K562 (cell line): ENCODE measurements around the gene PRXL2A. TPM values are rescaled to one million over a fixed set of nuclear protein-coding genes. Genes with fewer than 3 reads are reported as not detected.

ENCODE experiments used
- ATF1 ChIP-seq, 2 experiments: fragments of 450-650 bp in 1 of 2; IDR thresholded peaks; 2 replicates each; pipeline ENCODE4 v1.6.1; 2016; ENCODE audit warnings: missing compliant biosample characterization in 1 of 2, missing genetic modification characterization in 1 of 2
- ATF7 ChIP-seq: fragments of 450-650 bp; IDR thresholded peaks from 2 replicates; pipeline ENCODE4 v1.7.1; 2014; ENCODE audit warnings: mild to moderate bottlenecking, moderate library complexity
- BRD4 ChIP-seq: fragments of 200-600 bp; sonication (generic); IDR thresholded peaks from 2 replicates; pipeline ENCODE4 v1.6.1; 2017; ENCODE audit warnings: inconsistent platforms
- CREM ChIP-seq: IDR thresholded peaks from 2 replicates; pipeline ENCODE4 v1.6.1; 2014; ENCODE audit warnings: antibody characterized with exemption, low read depth
- EZH2 ChIP-seq: IDR thresholded peaks from 2 replicates; pipeline ENCODE4 v1.6.1; 2012; ENCODE audit warnings: low read depth, mild to moderate bottlenecking, inconsistent platforms, low read length, borderline replicate concordance
- KAT2B ChIP-seq: IDR thresholded peaks from one replicate; pipeline ENCODE4 v1.6.1; 2012; ENCODE audit warnings: low read depth, mild to moderate bottlenecking, control low read depth, inconsistent platforms, low read length, moderate library complexity
- KLF16 ChIP-seq: IDR thresholded peaks from 2 replicates; pipeline ENCODE4 v1.6.1; 2016; ENCODE audit warnings: antibody characterized with exemption
- MYC ChIP-seq, 2 experiments: fragments of 250-450 bp in 1 of 2; sonication (Bioruptor Pico) in 1 of 2; IDR thresholded peaks; 2 replicates each; pipeline versions ENCODE4 v1.5.1 to v1.6.1; 2012 to 2021; ENCODE audit warnings: low read depth in 2 of 2, borderline replicate concordance in 1 of 2, improper control_type of control experiment in 1 of 2, low read length in 1 of 2, mild to moderate bottlenecking in 1 of 2, moderate library complexity in 1 of 2
- OTX1 ChIP-seq: fragments of 450-650 bp; formaldehyde crosslinking; IDR thresholded peaks from 2 replicates; pipeline ENCODE4 v1.4.0; 2022; ENCODE audit warnings: mild to moderate bottlenecking
- PML ChIP-seq: IDR thresholded peaks from 2 replicates; pipeline ENCODE4 v1.6.1; 2012; ENCODE audit warnings: low read length, inconsistent platforms
- POLR2AphosphoS5 ChIP-seq: IDR thresholded peaks from 2 replicates; pipeline ENCODE4 v1.6.1; 2011; ENCODE audit warnings: mild to moderate bottlenecking, low read depth, low read length, moderate library complexity; ENCODE audit not compliant: control insufficient read depth, insufficient read depth
- SAP30 ChIP-seq: fragments of 200-600 bp; sonication (generic); IDR thresholded peaks from 2 replicates; pipeline ENCODE4 v1.6.1; 2012; ENCODE audit warnings: borderline replicate concordance, low read depth, mild to moderate bottlenecking, moderate library complexity, low read length, control low read depth, inconsistent platforms; ENCODE audit not compliant: insufficient read depth, poor library complexity, severe bottlenecking
- SMAD4 ChIP-seq: fragments of 250-450 bp; sonication (Bioruptor Pico); conservative IDR thresholded peaks from 2 replicates; pipeline ENCODE4 v1.8.0; 2021; ENCODE audit warnings: inconsistent platforms, mild to moderate bottlenecking, moderate library complexity
- SRSF3 ChIP-seq: fragments of 200-400 bp; formaldehyde crosslinking; IDR thresholded peaks from 2 replicates; pipeline ENCODE4 v1.6.1; 2016; ENCODE audit warnings: mild to moderate bottlenecking, low read length, moderate library complexity; ENCODE audit not compliant: insufficient read depth
- TGIF2 ChIP-seq: sonication (generic); formaldehyde crosslinking; IDR thresholded peaks from 2 replicates; pipeline ENCODE4 v1.8.1; 2022; ENCODE audit warnings: mild to moderate bottlenecking, missing genetic modification reagents, moderate library complexity
- ZNF583 ChIP-seq: fragments of 250-450 bp; sonication (Bioruptor Pico); IDR thresholded peaks from 2 replicates; pipeline ENCODE4 v1.4.0; 2020
- ZNF830 ChIP-seq: fragments of 250-450 bp; sonication (Bioruptor Pico); IDR thresholded peaks from 2 replicates; pipeline ENCODE4 v1.5.0; 2021; ENCODE audit warnings: mild to moderate bottlenecking
- polyA plus RNA-seq, 8 experiments: library from polyadenylated mRNA; depleted of rRNA in 4 of 8; stranded (reverse) in 5 of 8; unstranded in 3 of 8; fragments of >200 nt; fragmentation: Nextera tagmentation in 2 of 8; fragmentation: Illumina TruSeq in 1 of 8; extraction: Ambion mirVana in 2 of 8; extraction: Trizol in 1 of 8; gene quantifications; 2 replicates each; pipeline versions ENCODE4 v1.2.1 to v1.2.3, GENCODE V29; 2011 to 2014; ENCODE audit warnings: inconsistent platforms in 1 of 8, missing spikeins in 1 of 8
- total RNA-seq, 7 experiments: library from RNA; depleted of rRNA in 6 of 7; stranded (reverse); fragments of >200 nt in 6 of 7; fragmentation: Illumina TruSeq in 2 of 7; extraction: Trizol in 2 of 7; gene quantifications; 2 replicates each; pipeline versions ENCODE4 v1.2.1 to v1.2.3, GENCODE V29; 2011 to 2021; ENCODE audit warnings: low replicate concordance in 1 of 7
- TF ChIP-seq, protein P1 (sequence below): fragments of 200-400 bp; formaldehyde crosslinking; IDR thresholded peaks from 2 replicates; pipeline ENCODE4 v1.6.1; 2017; ENCODE audit warnings: mild to moderate bottlenecking, low read depth, low read length, moderate library complexity
- TF ChIP-seq, protein P2 (sequence below): IDR thresholded peaks from 2 replicates; pipeline ENCODE4 v1.6.1; 2011; ENCODE audit not compliant: insufficient read length; ENCODE audit errors: extremely low read depth
- TF ChIP-seq, protein P3 (sequence below), 2 experiments: fragments of 250-450 bp in 1 of 2; fragments of 450-650 bp in 1 of 2; sonication (Bioruptor Pico) in 1 of 2; IDR thresholded peaks; 2 replicates each; pipeline versions ENCODE4 v1.6.1 to v1.8.0; 2016 to 2021; ENCODE audit warnings: mild to moderate bottlenecking in 2 of 2, moderate library complexity in 2 of 2, missing compliant biosample characterization in 1 of 2, missing genetic modification characterization in 1 of 2
- TF ChIP-seq, protein P4 (sequence below): IDR thresholded peaks from 3 replicates; pipeline ENCODE4 v1.6.1; 2011; ENCODE audit warnings: borderline replicate concordance, mild to moderate bottlenecking, moderate library complexity; ENCODE audit not compliant: insufficient read length; ENCODE audit errors: extremely low read depth

Gene PRXL2A
- total and polyA plus RNA-seq, 9 of the 15 experiments (the other 6 are each of a cell fraction or from before 2014, with no cell fraction given), result 0.14 to 1.2 (median 0.75) TPM

DNA sequence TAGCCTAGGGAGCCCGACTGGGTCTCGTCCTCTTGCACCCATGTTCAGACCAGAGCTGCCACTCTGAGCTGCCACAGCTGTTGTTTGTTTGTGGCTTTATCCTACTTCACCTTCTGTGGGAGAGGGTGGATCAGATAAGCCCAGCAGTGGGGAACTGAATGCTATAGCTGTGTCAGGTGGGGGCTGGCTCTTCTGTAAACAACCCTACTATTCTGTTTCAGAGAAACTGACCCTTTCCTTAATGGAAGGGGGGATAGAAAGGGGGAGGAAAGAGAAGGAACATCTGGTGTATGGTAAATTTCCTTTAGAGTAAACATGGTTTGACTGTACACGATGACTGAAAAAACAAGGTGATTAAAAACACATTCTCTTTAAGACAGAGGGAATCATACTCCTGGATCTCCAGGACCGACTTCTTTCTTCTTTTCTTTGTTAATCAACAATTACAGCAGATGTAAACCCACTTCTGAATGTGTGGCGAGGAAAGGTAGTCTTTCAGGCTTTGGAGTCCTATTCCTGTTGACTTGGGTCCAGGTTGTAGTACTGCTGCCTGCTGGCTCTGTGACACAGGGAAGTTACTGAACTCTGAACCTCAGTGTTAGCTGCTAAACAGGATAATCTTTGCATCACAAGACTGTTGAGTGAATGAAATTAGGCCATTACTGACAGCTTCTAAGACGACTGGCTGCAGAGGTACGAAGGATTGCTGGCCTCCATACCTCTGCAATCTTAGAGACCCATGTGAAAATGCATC is 6.0 kb downstream of the PRXL2A start (continued):
- TF ChIP-seq, protein P1, sequence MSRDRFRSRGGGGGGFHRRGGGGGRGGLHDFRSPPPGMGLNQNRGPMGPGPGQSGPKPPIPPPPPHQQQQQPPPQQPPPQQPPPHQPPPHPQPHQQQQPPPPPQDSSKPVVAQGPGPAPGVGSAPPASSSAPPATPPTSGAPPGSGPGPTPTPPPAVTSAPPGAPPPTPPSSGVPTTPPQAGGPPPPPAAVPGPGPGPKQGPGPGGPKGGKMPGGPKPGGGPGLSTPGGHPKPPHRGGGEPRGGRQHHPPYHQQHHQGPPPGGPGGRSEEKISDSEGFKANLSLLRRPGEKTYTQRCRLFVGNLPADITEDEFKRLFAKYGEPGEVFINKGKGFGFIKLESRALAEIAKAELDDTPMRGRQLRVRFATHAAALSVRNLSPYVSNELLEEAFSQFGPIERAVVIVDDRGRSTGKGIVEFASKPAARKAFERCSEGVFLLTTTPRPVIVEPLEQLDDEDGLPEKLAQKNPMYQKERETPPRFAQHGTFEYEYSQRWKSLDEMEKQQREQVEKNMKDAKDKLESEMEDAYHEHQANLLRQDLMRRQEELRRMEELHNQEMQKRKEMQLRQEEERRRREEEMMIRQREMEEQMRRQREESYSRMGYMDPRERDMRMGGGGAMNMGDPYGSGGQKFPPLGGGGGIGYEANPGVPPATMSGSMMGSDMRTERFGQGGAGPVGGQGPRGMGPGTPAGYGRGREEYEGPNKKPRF, result no peak
- TF ChIP-seq, protein P2, sequence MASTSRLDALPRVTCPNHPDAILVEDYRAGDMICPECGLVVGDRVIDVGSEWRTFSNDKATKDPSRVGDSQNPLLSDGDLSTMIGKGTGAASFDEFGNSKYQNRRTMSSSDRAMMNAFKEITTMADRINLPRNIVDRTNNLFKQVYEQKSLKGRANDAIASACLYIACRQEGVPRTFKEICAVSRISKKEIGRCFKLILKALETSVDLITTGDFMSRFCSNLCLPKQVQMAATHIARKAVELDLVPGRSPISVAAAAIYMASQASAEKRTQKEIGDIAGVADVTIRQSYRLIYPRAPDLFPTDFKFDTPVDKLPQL, result no peak
- TF ChIP-seq MYC (IDR thresholded peaks at IDR 0.05; ENCODE audit: low read depth, low read length), result no peak
- no peak for TF ChIP-seq MYC (CRISPR knock-in tag; IDR thresholded peaks at IDR 0.05; ENCODE audit: borderline replicate concordance, low read depth)
- TF ChIP-seq, protein P3, sequence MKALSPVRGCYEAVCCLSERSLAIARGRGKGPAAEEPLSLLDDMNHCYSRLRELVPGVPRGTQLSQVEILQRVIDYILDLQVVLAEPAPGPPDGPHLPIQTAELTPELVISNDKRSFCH (CRISPR knock-in tag; IDR thresholded peaks at IDR 0.05), result no peak
- TF ChIP-seq, protein P3 (tag; IDR thresholded peaks at IDR 0.05), result no peak
- no peak for TF ChIP-seq ZNF830 (CRISPR knock-in tag)
- TF ChIP-seq SMAD4 (CRISPR knock-in tag), result no peak
- TF ChIP-seq ZNF583, result no peak
- TF ChIP-seq, protein P4, sequence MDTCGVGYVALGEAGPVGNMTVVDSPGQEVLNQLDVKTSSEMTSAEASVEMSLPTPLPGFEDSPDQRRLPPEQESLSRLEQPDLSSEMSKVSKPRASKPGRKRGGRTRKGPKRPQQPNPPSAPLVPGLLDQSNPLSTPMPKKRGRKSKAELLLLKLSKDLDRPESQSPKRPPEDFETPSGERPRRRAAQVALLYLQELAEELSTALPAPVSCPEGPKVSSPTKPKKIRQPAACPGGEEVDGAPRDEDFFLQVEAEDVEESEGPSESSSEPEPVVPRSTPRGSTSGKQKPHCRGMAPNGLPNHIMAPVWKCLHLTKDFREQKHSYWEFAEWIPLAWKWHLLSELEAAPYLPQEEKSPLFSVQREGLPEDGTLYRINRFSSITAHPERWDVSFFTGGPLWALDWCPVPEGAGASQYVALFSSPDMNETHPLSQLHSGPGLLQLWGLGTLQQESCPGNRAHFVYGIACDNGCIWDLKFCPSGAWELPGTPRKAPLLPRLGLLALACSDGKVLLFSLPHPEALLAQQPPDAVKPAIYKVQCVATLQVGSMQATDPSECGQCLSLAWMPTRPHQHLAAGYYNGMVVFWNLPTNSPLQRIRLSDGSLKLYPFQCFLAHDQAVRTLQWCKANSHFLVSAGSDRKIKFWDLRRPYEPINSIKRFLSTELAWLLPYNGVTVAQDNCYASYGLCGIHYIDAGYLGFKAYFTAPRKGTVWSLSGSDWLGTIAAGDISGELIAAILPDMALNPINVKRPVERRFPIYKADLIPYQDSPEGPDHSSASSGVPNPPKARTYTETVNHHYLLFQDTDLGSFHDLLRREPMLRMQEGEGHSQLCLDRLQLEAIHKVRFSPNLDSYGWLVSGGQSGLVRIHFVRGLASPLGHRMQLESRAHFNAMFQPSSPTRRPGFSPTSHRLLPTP, result no peak
- TF ChIP-seq KLF16, result peak; percentile 33; the same call in 1 of the 2 replicates
- TF ChIP-seq POLR2AphosphoS5, result peak; percentile 54; the same call in 1 of the 2 replicates
- TF ChIP-seq EZH2, result no peak
- TF ChIP-seq OTX1, result no peak
- TF ChIP-seq CREM, result no peak
- TF ChIP-seq ATF7, result no peak
- TF ChIP-seq BRD4, result no peak
- no peak for TF ChIP-seq TGIF2 (CRISPR knock-in tag)
- TF ChIP-seq PML, result peak; percentile 25; the same call in 1 of the 2 replicates
- TF ChIP-seq SAP30, result no peak
- TF ChIP-seq ATF1 (CRISPR knock-in tag; IDR thresholded peaks at IDR 0.05), result no peak
- TF ChIP-seq ATF1 (tag; IDR thresholded peaks at IDR 0.05), result no peak
- no peak for TF ChIP-seq KAT2B
- no peak for TF ChIP-seq SRSF3
